Measurements from ENCODE around the gene SPATA21. TPM values are rescaled to one million over a fixed set of nuclear protein-coding genes. Genes with fewer than 3 reads are reported as not detected.
"Not testable (repeated sequence)": the region's sequence is repeated elsewhere in the genome, so short reads cannot be mapped to it uniquely, and the experiment has no call there.

SPATA21 gene
- polyA plus RNA-seq, 12 donors: 0.09 to 0.27 (median 0.27) TPM; not detected in 9

GRCh38 chr1:16454909-16455308 is 17.7 kb upstream of the SPATA21 start:
- not testable (repeated sequence) for DNase-seq

DNA sequence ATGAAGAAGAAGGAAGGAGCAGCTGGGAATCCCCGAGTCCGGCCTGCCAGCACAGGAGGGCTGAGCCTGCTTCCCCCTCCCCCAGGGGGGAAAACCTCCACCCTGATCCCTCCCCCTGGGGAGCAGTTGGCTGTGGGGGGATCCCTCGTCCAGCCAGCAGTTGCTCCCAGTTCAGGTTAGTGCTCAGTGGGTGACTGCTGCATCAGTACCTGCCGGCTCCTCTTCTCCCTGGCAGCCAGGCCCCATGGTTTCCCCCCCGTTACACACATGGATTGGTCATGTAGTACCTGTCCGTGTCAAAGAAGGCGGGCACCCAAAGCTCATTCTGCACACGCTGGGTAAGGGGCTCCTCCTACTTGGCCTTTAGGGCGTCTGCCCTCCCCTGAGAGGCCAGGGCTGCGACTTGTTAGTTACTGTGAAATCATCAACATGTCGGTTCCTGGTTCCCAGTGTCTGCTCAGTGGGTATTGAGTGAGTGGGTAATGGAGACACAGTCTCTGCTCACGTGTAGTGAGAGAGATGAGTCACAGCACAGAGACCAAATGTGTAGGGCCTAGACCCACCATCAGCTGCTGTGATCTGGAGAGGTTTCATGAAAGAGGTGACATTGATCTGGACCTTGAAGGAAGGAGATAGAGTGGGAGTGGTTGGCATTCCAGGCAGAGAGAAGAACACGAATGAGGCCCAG is 14.8 kb upstream of the SPATA21 start:
- DNase-seq: no peak

- DNase-seq: no peak
Observed at GRCh38 chr1:16450863-16451481, 13.7 kb upstream of the SPATA21 start.

- DNase-seq: no peak
Observed at GRCh38 chr1:16449666-16450065, 12.4 kb upstream of the SPATA21 start.

DNA sequence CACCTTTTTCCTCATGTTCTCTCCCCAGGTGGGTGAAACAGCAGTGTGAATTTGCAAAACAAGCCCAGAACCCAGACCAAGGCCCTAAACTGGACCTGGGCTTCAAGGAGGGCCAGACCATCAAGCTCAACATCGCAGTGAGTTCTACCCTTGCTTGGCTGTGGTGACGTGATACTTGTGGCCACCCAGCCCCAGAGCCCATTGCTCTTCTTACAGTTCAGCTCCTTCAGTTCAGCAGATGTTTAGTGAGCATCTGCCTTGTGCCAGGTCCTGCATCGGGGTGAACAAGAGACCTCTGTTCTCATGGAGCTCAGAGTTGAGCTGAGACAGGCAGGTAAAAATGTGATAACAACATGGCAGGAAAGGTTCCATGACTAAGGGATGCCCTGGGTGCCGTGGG is 11.8 kb upstream of the SPATA21 start:
- DNase-seq: no peak

- DNase-seq: no peak
Observed at GRCh38 chr1:16447641-16448040, 10.4 kb upstream of the SPATA21 start.

DNA sequence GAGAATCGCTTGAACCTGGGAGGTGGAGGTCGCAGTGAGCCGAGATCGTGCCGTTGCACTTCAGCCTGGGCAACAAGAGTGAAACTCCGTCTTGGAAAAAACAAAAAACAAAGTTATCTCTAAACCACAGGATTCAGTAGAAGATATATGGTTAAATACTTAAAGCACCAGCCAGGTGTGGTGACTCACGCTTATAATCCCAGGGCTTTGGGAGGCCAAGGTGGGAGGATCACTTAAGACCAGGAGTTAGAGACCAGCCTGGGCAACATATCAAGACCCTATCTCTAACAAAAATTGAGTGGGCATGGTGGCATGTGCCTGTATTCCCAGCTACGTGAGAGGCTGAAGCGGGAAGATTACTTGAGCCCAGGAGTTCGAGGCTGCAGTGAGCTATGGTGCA is 8.9 kb upstream of the SPATA21 start:
- DNase-seq: no peak

- DNase-seq: no peak
Observed at GRCh38 chr1:16445052-16445451, 7.8 kb upstream of the SPATA21 start.

DNA sequence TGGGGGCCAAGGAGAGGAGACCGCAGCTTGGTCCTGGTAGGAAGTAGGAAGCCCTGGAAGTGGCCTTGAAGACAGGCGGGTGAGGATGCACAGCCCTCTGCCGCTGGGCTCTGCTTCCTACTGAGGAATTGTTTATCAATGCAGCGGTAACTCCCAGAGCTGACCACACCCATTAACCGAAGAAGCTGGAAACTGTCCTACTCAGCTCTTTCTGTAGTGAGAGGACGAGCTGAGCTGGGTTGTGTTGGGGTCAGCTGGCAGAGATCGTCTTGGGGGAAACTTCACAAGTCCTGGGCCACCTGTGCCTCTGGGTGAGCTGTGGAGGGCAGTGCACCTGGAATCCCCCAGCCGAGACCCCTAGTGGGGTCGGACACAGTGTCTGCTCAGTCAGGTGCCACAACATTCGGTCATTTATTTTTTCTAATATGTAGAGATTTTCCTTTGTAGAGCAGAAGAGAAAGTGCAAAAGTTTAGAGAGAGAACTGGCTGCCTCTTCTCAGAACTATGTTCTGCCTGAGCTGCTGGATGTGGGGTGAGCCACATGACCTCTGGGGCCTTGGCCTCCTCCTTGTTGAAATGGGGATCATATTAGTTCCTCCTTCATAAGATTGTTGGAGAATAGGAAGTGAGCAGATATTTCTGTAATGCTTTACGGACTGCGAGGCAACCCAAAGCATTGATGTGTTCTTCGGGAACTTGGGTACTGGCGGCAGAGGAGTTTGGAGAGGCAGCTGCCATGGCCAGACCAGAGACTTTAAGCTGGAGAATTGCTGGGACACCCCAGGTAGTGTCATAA is 6.9 kb upstream of the SPATA21 start:
- no peak for DNase-seq

GRCh38 chr1:16442941-16443340 is 5.7 kb upstream of the SPATA21 start:
- DNase-seq: no peak

- no peak for DNase-seq
Observed at GRCh38 chr1:16442265-16442664, 5.0 kb upstream of the SPATA21 start.

GRCh38 chr1:16441282-16441665 is 4.0 kb upstream of the SPATA21 start:
- peak; percentile 19 for DNase-seq

DNA sequence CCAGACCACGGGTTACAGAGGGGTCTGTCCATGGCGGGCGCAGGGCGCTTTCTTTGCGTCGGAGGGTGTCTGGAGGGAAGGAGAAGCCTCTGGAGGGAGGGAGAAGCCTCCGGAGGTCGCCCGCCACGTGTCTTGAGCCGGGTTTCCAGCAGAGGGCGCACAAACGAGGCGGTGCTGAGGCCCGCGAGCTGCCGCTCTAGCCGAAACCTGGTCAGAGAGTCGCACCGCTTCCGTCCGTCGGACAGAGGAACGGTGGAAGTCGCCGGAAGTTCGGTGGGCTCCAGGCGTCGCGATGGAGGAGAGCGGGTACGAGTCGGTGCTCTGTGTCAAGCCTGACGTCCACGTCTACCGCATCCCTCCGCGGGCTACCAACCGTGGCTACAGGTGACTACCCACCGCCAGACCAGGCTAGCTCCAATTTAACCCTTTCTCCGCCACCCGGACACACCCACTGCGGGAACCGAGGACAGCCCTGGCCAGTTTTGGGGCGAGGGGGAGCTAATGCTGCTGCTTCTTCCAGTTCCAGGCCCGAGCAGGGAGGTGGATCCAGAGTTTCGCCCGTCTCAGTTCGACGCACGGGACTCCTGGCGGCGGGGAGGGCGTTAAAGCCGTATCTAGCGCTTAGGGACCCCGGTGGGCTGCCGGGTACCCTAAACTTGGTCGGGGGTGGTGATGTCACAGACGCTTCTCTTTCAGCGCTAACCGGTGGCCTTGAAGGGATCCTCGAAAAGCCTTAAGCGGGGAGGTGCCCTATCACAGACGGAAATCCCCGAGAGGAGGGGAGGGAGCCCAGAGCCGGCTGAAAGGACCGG is 3.5 kb upstream of the SPATA21 start, which contains the start of gene NECAP2:
NECAP2 (plus strand) TSS at position 255 of the 812 bp plus-strand sequence; CDS start at position 293, 38 bp downstream.
- DNase-seq: peak; percentile 95

GRCh38 chr1:16440131-16440469 is 2.9 kb upstream of the SPATA21 start:
- no peak for DNase-seq

- DNase-seq: no peak
Observed at GRCh38 chr1:16438924-16439323, 1.7 kb upstream of the SPATA21 start.

DNA sequence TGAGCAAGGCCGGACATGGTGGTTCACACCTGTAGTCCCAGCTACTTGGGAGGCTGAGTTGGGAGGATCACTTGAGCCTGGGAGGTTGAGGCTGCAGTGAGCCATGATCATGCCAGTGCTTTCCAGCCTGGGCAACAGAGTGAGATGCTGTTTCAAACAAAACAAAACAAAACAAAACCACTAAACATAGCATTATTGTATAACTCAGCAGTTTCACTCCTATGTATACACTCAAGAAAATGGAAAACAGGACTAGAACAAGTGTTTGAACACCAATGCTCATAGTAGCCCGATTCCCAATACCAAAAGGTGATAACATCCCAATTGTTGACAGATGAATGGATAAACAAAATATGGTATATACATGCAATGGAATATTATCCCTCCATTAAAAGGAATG is 1.3 kb upstream of the SPATA21 start:
- no peak for DNase-seq

GRCh38 chr1:16434501-16434900 is 2.7 kb downstream of the SPATA21 start:
- DNase-seq: no peak

DNA sequence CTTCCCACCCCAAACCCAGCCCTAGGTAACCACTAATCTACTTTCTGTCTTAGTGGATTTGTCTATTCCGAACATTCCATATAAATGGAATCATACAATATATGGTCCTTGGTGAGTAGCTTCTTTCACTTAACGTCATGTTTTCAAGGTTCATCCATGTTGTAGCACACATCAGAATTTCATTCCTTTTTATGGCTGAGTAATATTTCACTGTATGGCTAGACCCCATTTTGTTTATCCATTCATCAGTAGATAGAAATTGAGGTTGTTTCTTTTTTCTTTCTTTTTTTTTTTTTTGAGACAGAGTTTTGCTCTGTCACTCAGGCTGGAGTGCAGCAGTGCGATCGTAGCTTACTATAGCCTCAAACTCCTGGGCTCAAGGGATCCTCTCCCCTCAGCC is 3.2 kb downstream of the SPATA21 start:
- no peak for DNase-seq

DNA sequence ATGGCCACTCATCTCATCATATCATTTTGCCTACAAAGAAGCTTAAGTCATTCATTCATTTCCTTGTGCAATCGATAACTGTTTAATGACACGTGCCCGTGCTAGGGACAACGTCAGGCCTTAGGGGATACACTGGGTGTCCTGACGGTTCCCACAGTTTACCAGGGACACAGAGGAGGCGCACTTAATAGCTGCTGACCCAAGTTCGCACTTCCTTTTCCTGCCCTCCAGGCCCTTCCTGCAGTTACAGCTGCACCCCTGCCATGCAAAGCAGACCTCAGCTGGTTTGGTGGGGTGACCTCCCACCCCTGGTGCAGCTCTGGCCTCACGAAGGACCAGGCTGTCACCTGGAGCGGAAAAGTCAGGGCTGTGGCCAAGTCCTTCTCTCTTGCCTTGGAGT is 4.2 kb downstream of the SPATA21 start:
- DNase-seq: no peak

DNA sequence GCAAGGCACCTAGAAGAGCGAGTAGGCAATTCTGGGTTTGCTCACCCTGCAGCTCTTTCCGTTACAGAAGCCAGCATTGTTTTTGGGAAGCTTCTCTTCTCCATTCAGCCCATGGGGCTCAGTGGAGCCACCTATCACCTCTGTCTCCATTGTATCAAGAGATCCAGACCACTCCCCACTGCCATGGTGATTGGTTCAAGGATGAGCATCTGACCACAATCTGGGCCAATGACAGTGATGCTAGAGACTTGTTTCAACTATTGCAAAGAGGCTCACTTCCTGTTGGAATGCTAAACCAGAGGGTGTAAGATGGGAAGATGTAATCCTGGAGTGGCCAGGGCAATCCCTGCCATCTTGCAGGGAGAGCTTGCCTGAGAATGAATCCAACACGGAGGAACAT is 6.6 kb downstream of the SPATA21 start:
- no peak for DNase-seq

DNA sequence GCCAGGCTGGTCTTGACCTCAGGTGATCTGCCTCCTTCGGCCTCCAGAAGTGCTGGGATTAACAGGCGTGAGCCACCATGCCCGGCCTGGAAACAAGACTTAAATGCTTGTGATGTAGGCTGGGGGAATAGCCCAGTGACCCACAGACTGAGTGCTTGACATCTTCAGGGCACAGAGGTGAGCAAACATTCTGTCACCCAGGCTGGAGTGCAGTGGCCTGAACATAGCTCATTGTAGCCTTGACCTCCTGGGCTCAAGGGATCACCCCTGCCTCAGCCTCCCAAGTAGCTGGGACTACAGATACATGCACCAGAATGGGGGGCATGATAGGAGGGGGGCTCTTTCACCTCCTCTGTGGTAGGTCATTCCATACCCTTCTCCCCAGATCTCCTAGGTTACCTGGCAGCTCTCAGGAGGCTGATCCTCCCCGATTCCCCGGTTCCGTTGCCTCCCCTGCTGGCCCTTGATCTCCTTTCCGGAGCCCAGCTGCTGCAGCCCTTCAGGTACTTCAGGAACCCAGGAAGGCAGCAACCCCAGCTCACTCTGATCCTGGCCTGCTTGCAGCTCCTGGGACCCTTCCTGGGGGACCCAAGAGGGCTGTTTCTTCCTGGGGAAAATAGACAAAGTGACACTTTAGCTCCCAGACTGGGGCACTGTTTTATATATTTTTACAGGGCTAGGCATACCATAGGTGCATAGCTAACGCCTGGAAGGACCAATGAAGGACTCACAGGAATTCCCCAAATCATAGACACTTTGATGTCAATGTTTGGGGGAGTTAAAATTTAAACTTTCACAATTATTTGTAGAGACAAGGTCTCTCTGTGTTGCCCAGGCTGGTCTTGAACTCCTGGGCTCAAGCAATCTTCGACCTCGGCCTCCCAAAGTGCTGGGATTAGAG is 11.8 kb downstream of the SPATA21 start:
- DNase-seq: no peak
